ENCODE results near the gene TNP2. TPM values are rescaled to one million over a fixed set of nuclear protein-coding genes. Genes with fewer than 3 reads are reported as not detected.

Gene TNP2
- total and polyA plus RNA-seq, 2 experiments from 2014 or later = not detected

DNA sequence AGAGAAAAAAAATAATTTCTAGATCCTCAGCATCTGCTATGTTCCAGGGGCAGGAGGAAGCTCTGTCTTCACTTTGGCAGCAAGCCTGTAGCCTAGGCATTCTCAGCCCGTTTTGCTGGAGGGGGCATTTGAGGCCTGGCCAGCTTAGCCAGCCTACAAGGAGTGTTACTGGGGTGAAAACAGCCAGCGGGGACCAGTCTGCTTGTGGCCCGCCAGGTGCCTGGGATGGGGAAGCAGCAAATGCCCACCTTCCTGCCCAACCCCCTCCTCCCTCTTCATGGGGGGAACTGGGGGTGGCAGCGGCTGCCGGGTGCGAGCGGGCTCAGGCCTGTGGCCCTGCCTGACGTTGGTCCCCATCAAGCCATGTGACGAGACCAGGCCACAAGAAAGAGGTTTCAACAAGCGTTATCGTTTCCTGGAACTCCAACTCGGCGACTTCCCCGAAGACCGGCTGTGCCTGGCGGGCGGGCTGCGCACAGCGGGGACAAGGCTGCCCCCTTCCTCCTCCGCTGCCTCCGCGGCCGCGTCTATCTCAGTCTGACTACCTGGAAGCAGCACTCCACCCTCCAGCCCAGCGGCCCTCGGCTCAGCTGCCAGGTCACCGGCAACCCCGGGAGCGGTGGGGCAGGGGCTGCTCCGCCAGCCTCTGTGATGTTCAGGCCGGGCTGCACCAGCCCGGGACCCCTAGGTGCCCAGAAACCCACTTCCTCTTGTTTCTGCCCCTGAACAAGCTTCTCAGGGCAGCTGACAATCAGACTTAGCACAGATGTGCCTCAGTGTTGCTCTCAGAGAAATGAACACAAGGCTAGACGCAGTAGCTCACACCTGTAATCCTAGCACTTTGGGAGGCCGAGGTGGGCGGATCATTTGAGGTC lies 36.0 kb downstream of the TNP2 start (continued):
- TF ChIP-seq, protein P1, sequence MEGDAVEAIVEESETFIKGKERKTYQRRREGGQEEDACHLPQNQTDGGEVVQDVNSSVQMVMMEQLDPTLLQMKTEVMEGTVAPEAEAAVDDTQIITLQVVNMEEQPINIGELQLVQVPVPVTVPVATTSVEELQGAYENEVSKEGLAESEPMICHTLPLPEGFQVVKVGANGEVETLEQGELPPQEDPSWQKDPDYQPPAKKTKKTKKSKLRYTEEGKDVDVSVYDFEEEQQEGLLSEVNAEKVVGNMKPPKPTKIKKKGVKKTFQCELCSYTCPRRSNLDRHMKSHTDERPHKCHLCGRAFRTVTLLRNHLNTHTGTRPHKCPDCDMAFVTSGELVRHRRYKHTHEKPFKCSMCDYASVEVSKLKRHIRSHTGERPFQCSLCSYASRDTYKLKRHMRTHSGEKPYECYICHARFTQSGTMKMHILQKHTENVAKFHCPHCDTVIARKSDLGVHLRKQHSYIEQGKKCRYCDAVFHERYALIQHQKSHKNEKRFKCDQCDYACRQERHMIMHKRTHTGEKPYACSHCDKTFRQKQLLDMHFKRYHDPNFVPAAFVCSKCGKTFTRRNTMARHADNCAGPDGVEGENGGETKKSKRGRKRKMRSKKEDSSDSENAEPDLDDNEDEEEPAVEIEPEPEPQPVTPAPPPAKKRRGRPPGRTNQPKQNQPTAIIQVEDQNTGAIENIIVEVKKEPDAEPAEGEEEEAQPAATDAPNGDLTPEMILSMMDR (conservative IDR thresholded peaks at IDR 0.05; ENCODE audit: low read depth in 2 of 2) = no peak
- TF ChIP-seq, protein P2, sequence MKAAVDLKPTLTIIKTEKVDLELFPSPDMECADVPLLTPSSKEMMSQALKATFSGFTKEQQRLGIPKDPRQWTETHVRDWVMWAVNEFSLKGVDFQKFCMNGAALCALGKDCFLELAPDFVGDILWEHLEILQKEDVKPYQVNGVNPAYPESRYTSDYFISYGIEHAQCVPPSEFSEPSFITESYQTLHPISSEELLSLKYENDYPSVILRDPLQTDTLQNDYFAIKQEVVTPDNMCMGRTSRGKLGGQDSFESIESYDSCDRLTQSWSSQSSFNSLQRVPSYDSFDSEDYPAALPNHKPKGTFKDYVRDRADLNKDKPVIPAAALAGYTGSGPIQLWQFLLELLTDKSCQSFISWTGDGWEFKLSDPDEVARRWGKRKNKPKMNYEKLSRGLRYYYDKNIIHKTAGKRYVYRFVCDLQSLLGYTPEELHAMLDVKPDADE (IDR thresholded peaks at IDR 0.05) = no peak
- TF ChIP-seq ZNF331 (CRISPR knock-in tag; IDR thresholded peaks at IDR 0.05; ENCODE audit: low read depth) (no peak), POLR2AphosphoS5 (IDR thresholded peaks at IDR 0.05; ENCODE audit: low read depth) (no peak), CREB1 (CRISPR knock-in tag; IDR thresholded peaks at IDR 0.05; ENCODE audit: low read depth) (no peak), NANOG (IDR thresholded peaks at IDR 0.05; ENCODE audit: borderline replicate concordance) (no peak), EZH2 (IDR thresholded peaks at IDR 0.05; ENCODE audit: low read depth, unreplicated experiment) (no peak), EZH2phosphoT487 (IDR thresholded peaks at IDR 0.05; ENCODE audit: unreplicated experiment) (no peak), STAT1 (IDR thresholded peaks at IDR 0.05; ENCODE audit: unreplicated experiment) (no peak)

DNA sequence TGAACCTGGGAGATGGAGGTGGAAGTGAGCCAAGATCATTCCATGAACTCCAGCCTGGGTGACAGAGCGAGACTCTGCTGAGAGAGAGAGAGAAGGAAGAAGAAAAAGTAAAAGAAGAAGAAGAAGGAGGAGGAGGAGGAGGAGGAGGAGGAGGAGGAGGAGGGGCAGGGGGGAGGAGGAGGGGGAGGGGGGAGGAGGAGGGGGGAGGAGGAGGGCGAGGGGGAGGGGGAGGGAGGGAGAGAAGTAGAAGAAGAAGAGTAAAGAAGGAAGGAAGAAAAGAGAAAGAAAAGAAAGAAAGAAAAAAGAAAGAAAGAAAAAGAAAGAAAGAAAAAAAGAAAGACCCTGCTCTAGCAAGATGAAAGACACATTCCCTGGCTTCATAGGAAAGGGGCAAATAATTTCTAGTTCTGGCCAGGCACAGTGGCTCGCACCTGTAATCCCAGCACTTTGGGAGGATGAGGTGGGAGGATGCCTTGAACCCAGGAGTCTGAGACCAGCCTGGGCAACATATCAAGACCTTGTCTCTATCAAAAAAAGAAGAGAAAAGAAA lies 36.7 kb downstream of the TNP2 start:
- H3K27me3 Mint-ChIP-seq (ENCODE audit: insufficient read depth, low read depth, poor library complexity) = peaks cover 13% of the 10 kb centered on the region
- peak overlapping the region; percentile 66 for H3K4me2 ChIP-seq
- H3K4me3 ChIP-seq = no peak overlapping the region
- no peaks in the 10 kb centered on the region for H3K27me3 ChIP-seq (ENCODE audit: insufficient read depth)
- H3K4me1 ChIP-seq (ENCODE audit: insufficient read depth) = peaks cover 9% of the 10 kb centered on the region; the same call in 1 of the 2 replicates
- no peak for ATAC-seq
- no peak overlapping the region for H3K27ac ChIP-seq (ENCODE audit: low read depth)
- peaks cover 8% of the 10 kb centered on the region for H3K4me1 Mint-ChIP-seq
- H3K79me2 ChIP-seq (replicated peaks; ENCODE audit: insufficient read depth) = no peaks in the 10 kb centered on the region
- H3K36me3 Mint-ChIP-seq (ENCODE audit: low read depth) = no peaks in the 10 kb centered on the region
- peak overlapping the region; percentile 97 for H2AFZ ChIP-seq
- no peak overlapping the region for H3K4me3 Mint-ChIP-seq
- no peak for DNase-seq (ENCODE audit: low spot score)
- no peaks in the 10 kb centered on the region for H3K9me3 Mint-ChIP-seq
- no peak overlapping the region for H3K27ac Mint-ChIP-seq
- no peaks in the 10 kb centered on the region for H4K20me1 ChIP-seq (replicated peaks; ENCODE audit: insufficient read depth)
- H3K36me3 ChIP-seq (ENCODE audit: insufficient read depth) = no peaks in the 10 kb centered on the region
- H3K9me2 ChIP-seq (ENCODE audit: insufficient read depth) = no peaks in the 10 kb centered on the region
- 0 out of 2 replicates have a peak, but pooled peaks cover 6% of the 10 kb centered on the region for H3F3A ChIP-seq (replicated peaks; ENCODE audit: low read depth)
- no peak for TF ChIP-seq EZH2 (IDR thresholded peaks at IDR 0.05; ENCODE audit: low read depth, unreplicated experiment)
- TF ChIP-seq, protein P2 (IDR thresholded peaks at IDR 0.05) = no peak
- TF ChIP-seq EZH2phosphoT487 (IDR thresholded peaks at IDR 0.05; ENCODE audit: unreplicated experiment) = no peak
- TF ChIP-seq POLR2AphosphoS5 (IDR thresholded peaks at IDR 0.05; ENCODE audit: low read depth) = no peak
- TF ChIP-seq ZNF114 (CRISPR knock-in tag; IDR thresholded peaks at IDR 0.05) = no peak
- no peak for TF ChIP-seq NANOG (IDR thresholded peaks at IDR 0.05; ENCODE audit: borderline replicate concordance)
- TF ChIP-seq, protein P3, sequence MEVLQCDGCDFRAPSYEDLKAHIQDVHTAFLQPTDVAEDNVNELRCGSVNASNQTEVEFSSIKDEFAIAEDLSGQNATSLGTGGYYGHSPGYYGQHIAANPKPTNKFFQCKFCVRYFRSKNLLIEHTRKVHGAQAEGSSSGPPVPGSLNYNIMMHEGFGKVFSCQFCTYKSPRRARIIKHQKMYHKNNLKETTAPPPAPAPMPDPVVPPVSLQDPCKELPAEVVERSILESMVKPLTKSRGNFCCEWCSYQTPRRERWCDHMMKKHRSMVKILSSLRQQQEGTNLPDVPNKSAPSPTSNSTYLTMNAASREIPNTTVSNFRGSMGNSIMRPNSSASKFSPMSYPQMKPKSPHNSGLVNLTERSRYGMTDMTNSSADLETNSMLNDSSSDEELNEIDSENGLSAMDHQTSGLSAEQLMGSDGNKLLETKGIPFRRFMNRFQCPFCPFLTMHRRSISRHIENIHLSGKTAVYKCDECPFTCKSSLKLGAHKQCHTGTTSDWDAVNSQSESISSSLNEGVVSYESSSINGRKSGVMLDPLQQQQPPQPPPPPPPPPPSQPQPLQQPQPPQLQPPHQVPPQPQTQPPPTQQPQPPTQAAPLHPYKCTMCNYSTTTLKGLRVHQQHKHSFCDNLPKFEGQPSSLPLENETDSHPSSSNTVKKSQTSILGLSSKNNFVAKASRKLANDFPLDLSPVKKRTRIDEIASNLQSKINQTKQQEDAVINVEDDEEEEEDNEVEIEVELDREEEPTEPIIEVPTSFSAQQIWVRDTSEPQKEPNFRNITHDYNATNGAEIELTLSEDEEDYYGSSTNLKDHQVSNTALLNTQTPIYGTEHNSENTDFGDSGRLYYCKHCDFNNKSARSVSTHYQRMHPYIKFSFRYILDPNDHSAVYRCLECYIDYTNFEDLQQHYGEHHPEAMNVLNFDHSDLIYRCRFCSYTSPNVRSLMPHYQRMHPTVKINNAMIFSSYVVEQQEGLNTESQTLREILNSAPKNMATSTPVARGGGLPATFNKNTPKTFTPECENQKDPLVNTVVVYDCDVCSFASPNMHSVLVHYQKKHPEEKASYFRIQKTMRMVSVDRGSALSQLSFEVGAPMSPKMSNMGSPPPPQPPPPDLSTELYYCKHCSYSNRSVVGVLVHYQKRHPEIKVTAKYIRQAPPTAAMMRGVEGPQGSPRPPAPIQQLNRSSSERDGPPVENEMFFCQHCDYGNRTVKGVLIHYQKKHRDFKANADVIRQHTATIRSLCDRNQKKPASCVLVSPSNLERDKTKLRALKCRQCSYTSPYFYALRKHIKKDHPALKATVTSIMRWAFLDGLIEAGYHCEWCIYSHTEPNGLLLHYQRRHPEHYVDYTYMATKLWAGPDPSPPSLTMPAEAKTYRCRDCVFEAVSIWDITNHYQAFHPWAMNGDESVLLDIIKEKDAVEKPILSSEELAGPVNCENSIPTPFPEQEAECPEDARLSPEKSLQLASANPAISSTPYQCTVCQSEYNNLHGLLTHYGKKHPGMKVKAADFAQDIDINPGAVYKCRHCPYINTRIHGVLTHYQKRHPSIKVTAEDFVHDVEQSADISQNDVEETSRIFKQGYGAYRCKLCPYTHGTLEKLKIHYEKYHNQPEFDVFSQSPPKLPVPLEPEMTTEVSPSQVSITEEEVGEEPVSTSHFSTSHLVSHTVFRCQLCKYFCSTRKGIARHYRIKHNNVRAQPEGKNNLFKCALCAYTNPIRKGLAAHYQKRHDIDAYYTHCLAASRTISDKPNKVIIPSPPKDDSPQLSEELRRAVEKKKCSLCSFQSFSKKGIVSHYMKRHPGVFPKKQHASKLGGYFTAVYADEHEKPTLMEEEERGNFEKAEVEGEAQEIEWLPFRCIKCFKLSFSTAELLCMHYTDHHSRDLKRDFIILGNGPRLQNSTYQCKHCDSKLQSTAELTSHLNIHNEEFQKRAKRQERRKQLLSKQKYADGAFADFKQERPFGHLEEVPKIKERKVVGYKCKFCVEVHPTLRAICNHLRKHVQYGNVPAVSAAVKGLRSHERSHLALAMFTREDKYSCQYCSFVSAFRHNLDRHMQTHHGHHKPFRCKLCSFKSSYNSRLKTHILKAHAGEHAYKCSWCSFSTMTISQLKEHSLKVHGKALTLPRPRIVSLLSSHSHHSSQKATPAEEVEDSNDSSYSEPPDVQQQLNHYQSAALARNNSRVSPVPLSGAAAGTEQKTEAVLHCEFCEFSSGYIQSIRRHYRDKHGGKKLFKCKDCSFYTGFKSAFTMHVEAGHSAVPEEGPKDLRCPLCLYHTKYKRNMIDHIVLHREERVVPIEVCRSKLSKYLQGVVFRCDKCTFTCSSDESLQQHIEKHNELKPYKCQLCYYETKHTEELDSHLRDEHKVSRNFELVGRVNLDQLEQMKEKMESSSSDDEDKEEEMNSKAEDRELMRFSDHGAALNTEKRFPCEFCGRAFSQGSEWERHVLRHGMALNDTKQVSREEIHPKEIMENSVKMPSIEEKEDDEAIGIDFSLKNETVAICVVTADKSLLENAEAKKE (CRISPR knock-in tag; IDR thresholded peaks at IDR 0.05) = no peak
- no peak for TF ChIP-seq ZNF331 (CRISPR knock-in tag; IDR thresholded peaks at IDR 0.05; ENCODE audit: low read depth)
